SK-N-SH treated with all-trans-retinoic acid at 6 μM for 48 hours (cell line): Measurements from ENCODE around the gene B3GALT6.

Experiments
- CREB5 ChIP-seq: fragments of 250-450 bp; sonication (Bioruptor Pico); IDR thresholded peaks from 2 replicates; pipeline ENCODE4 v1.5.1; 2020; ENCODE audit warnings: low read depth, mild to moderate bottlenecking, moderate library complexity
- CSDC2 ChIP-seq: fragments of 250-450 bp; sonication (Bioruptor Pico); IDR thresholded peaks from 2 replicates; pipeline ENCODE4 v1.5.0; 2020; ENCODE audit warnings: mild to moderate bottlenecking, moderate library complexity
- CSRNP3 ChIP-seq: fragments of 250-450 bp; sonication (Bioruptor Pico); IDR thresholded peaks from 2 replicates; pipeline ENCODE4 v1.5.1; 2021; ENCODE audit warnings: mild to moderate bottlenecking, moderate library complexity
- GLIS3 ChIP-seq: fragments of 250-450 bp; sonication (Bioruptor Pico); IDR thresholded peaks from 2 replicates; pipeline ENCODE4 v1.5.0; 2020; ENCODE audit warnings: mild to moderate bottlenecking, moderate library complexity
- OSR1 ChIP-seq: fragments of 250-450 bp; sonication (Bioruptor Pico); IDR thresholded peaks from 2 replicates; pipeline ENCODE4 v1.8.0; 2022; ENCODE audit warnings: moderate library complexity, mild to moderate bottlenecking, inconsistent platforms
- PATZ1 ChIP-seq: fragments of 250-450 bp; sonication (Bioruptor Pico); IDR thresholded peaks from 2 replicates; pipeline ENCODE4 v1.8.0; 2020; ENCODE audit warnings: mild to moderate bottlenecking, moderate library complexity, borderline replicate concordance
- ZFP30 ChIP-seq: fragments of 450-650 bp; formaldehyde crosslinking; IDR thresholded peaks from 2 replicates; pipeline ENCODE4 v1.5.0; 2022; ENCODE audit warnings: mild to moderate bottlenecking, moderate library complexity
- ZNF70 ChIP-seq: fragments of 450-650 bp; formaldehyde crosslinking; IDR thresholded peaks from 2 replicates; pipeline ENCODE4 v1.5.0; 2020; ENCODE audit warnings: mild to moderate bottlenecking, moderate library complexity

- TF ChIP-seq CREB5 (CRISPR knock-in tag) (no peak), ZFP30 (CRISPR knock-in tag) (no peak), ZNF70 (CRISPR knock-in tag) (no peak), OSR1 (CRISPR knock-in tag) (no peak), CSDC2 (CRISPR knock-in tag) (no peak), PATZ1 (no peak), GLIS3 (CRISPR knock-in tag) (no peak), CSRNP3 (CRISPR knock-in tag) (no peak)
Measured at GRCh38 chr1:1274931-1275431, 42.9 kb downstream of the B3GALT6 start.
